ENCODE data around the gene TMEM183A.
A peak's percentile ranks its signal among the peaks of the same experiment; 100 is the strongest.
"Not testable (repeated sequence)": the region's sequence is repeated elsewhere in the genome, so short reads cannot be mapped to it uniquely, and the experiment has no call there.

The TMEM183A gene, protein sequence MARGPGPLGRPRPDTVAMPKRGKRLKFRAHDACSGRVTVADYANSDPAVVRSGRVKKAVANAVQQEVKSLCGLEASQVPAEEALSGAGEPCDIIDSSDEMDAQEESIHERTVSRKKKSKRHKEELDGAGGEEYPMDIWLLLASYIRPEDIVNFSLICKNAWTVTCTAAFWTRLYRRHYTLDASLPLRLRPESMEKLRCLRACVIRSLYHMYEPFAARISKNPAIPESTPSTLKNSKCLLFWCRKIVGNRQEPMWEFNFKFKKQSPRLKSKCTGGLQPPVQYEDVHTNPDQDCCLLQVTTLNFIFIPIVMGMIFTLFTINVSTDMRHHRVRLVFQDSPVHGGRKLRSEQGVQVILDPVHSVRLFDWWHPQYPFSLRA

DNA sequence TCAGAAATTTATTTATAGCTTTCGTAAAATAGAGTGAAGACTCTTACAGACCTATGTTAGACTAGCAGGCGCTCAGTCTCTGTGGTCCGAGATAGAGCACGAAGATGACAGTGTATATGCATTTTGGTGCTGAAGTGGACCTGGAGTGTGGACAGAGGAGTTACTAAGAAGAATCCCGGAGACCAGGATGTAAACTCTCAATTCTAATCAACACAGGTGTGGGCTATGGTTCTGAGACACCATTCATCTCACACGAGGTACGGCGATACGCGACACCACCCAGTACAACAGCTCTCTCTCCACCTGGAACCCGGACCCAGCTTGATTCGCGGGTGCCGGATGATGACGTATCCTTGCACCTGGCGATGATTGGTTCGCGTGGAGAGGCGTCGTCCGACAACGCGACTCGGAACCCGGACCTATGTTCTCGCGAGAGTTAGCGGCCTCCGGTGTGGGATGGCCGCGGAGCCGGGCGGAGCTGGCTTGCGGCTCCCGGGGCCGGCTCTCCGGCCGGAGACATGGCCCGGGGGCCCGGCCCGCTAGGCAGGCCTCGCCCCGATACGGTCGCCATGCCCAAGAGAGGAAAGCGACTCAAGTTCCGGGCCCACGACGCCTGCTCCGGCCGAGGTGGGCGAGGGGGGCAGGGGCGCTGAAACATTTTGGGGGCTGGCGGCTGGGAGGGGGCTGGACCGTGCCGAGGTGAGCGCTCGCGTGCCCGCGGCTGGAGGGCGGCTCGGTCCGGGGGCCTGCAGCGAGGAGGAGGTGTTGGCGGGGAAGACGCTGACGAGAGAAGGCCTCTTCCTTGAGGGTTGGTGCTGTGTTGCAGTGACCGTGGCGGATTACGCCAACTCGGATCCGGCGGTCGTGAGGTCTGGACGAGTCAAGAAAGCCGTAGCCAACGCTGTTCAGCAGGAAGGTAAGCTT is at the start of gene TMEM183A:
TSS of gene TMEM183A (plus strand) at position 427 of the 924 bp plus-strand sequence. CDS start at position 519, 92 bp downstream.
- DNase-seq, result peak; percentile 98

- DNase-seq, result peak; percentile 92
Observed at GRCh38 chr1:202957733-202958543, 49.2 kb upstream of the TMEM183A start, which contains the start of gene ADIPOR1. Gene ADIPOR1, minus strand, starts transcription at chr1:202958312. Its CDS starts 7,242 bp downstream, at chr1:202951070.

- DNase-seq, result no peak
Observed at GRCh38 chr1:202958544-202959275, 48.5 kb upstream of the TMEM183A start.

DNA sequence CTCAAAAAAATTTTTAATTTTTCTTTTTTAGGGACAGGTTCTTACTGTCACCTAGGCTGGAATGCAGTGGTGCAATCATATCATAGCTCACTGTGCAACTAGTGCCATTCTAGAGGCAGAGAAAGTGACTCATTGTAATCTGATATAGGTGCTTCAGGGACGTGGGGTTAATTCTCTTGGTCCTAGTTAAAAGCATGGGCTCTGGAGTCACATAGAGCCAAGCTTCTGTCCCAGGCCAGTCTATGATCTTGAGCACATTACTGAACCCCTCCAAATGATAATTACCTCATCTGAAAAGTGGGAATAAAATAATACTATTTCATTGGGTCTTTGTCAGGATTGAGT is 47.9 kb upstream of the TMEM183A start:
- no peak for DNase-seq

- DNase-seq, result no peak
Observed at GRCh38 chr1:202961220-202961880, 45.8 kb upstream of the TMEM183A start.

GRCh38 chr1:202964791-202965410 is 42.3 kb upstream of the TMEM183A start:
- peak; percentile 97 for DNase-seq

- no peak for DNase-seq
Observed at GRCh38 chr1:202965422-202965821, 41.8 kb upstream of the TMEM183A start.

- no peak for DNase-seq
Observed at GRCh38 chr1:202966006-202966898, 40.9 kb upstream of the TMEM183A start.

DNA sequence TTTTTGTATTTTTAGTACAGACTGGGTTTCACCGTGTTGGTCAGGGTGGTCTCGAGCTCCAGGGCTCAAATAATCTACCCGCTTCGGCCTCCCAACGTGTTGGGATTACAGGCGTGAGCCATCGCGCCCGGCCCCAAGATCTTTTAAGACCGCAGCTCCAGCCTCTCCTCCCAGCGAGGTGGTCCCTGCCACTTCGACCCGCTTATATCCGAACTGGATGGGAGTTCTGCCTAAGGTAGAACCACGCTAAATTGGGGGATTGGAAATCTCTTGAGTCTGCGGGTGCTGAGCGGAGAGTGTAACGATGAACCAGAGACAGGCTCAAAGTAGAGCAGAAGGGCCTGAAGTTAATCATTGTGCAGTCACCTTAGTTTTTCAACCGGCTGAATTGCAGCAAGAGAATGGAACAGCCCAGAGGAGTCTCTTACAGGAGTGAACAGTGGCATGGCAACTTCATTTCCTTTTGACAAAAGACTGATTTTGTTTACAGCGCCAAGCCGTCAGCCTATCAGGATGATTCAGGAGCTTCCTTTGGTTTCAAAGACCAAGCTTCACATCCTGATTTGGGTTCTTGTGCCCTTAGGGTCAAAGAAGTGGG is 39.4 kb upstream of the TMEM183A start:
- DNase-seq, result peak; percentile 50

DNA sequence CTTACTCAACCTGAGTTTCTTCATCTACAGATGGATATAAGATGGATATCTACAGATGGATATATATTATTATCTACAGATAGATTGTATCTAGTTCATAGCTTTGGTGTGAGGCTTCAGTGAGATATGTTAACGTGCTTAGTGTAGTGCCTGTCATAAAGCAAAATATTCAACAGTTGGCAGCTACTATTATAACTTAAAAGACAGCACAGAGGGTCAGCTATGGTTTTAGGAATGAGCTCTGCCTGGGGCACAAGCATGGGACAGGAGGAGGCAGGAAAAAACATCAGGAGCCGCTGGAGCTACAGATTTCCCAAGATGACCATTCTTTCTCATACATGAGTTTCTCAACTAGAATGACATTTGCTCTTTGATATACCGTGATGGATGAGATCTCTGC is 38.8 kb upstream of the TMEM183A start:
- no peak for DNase-seq

GRCh38 chr1:202968895-202969295 is 38.3 kb upstream of the TMEM183A start:
- DNase-seq, result peak; percentile 63

DNA sequence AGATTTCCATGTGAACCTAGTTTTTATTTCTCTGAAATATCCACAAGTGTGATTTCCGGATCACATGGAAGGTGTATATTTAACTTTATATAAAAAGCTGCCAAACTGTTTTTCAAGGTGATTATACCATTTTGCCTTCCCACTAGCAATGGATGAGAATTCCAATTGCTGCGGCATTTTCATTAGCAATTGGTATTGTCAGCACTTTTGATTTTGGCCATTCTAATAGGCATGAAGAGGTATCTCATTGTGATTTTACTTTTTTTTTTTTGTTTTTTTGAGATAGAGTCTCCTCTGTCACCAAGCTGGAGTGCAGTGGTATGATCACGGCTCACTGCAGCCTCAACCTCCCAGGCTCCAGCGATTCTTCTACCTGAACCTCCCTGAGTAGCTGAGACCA is 35.1 kb upstream of the TMEM183A start:
- no peak for DNase-seq

- no peak for DNase-seq
Observed at GRCh38 chr1:202974856-202975255, 32.3 kb upstream of the TMEM183A start.

DNA sequence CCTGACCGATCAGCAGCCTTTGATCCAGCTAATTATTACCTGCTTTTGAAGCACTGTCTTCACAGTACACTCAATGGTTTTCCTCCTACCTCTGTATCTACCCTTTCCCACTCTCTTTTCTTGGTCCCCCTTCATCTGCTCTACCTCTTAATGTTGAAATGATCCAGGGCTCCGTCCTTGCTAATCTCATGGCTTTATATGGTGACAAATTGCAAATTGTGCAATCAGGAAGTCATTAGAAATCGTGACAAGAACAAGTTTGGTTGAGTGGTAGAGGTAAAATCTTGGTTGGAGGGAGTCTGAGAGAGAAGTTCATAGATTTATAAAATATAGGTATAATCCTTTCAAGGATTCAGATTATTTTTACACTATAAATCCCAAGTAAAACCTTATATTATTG is 30.5 kb upstream of the TMEM183A start:
- no peak for DNase-seq

DNA sequence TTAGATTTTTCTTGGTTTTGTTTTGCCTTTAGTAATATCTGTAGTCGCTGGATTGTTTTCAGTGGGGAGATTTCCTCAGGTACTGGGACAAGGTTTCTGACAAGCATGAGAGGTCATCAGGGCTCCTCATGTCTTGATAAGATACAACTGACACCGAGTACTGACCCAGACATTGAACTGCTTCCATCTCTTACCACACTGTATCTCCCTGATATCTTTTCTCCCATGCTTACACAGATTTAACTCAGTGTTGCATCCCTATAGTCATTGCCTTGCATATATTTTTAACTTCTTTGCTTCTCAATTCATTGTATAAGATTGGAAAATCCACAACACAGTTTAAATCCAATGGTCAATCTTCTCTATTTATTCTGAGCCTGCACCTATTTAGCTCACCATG is 27.7 kb upstream of the TMEM183A start:
- no peak for DNase-seq

- DNase-seq, result no peak
Observed at GRCh38 chr1:202981939-202982338, 25.2 kb upstream of the TMEM183A start.

DNA sequence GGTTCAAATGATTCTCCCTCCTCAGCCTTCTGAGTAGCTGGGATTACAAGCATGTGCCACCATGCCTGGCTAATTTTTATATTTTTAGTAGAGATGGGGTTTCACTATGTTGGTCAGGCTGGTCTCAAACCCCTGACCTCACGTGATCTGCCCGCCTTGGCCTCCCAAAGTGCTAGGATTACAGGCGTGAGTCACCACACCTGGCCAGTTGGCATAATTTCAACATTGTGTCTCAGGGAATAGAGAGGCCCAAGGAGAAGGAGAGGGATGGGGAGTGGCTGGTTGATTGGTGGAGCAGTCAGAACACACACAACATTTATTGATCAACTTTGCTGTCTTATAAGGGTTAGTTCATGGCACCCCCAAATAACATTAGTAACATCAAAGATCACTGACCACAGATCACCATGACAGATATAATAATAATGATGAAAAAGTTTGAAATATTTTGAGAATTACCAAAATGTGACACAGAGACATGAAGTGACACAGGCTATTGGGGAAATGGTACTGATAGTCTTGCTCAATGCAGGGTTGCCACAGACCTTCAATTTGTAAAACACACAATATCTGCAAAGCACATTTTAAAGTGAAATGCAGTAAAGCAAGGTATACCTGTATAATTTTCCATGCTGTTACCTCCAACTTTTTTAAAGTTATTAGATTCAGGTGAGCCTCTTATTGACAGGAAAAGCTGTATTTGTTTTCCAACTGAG is 24.3 kb upstream of the TMEM183A start:
- DNase-seq, result no peak

- DNase-seq, result not testable (repeated sequence)
Observed at GRCh38 chr1:202986120-202986519, 21.1 kb upstream of the TMEM183A start.

DNA sequence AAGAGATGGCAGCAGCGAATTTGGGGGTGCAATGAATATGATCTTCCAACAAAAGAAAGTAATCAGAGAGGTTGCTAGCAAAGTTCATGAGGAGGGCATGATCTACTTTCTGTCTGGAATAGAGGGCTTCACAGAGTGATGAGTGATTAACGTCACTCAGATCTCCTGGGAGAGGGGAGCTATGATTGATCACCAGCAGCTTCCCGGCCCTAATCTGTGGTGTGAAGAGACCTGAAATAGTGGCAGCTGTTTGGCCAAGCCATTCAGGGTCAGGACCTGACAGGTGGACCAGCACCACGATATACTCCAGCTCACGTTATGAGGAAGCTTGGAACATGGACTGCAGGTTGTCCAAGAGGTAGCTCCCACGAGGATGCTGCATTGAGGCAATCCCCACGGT is 19.9 kb upstream of the TMEM183A start:
- DNase-seq, result no peak
